OCI-LY7 (cell line): Measurements from ENCODE around the gene MT1E. TPM values are rescaled to one million over a fixed set of nuclear protein-coding genes. Genes with fewer than 3 reads are reported as not detected.

ENCODE experiments used
- BruUV-seq: library from RNA; stranded (reverse); fragments of 400-500 nt; replicated peaks from 2 replicates; lab custom pipeline; 2021; lab: Mats Ljungman, UMichigan
- CTCF ChIA-PET: fragments of 300-600 bp; sonication (Branson Sonifier 250); formaldehyde crosslinking; loops from one replicate; lab custom pipeline; 2022; ENCODE audit warnings: antibody characterized with exemption; ENCODE audit not compliant: unreplicated experiment; lab: Charles Lee
- POLR2A ChIA-PET: fragments of 300-600 bp; sonication (Branson Sonifier 250); formaldehyde crosslinking; loops from one replicate; lab custom pipeline; 2022; ENCODE audit warnings: antibody characterized with exemption; lab: Charles Lee
- DNase-seq: peaks from one replicate; pipeline ENCODE4 v3.0.0-alpha.2; 2015; ENCODE audit warnings: low spot score
- H2AFZ ChIP-seq: fragments of 200-600 bp; sonication (generic), shearing (Covaris generic); 2 replicates; pipeline ENCODE4 v1.6.1; 2014; ENCODE audit warnings: mild to moderate bottlenecking, antibody characterized with exemption, low read length, moderate library complexity
- H3K27ac ChIP-seq: fragments of 200-600 bp; sonication (generic); 2 replicates; pipeline ENCODE4 v1.5.1; 2014; ENCODE audit warnings: mixed run types, low read depth, mild to moderate bottlenecking, moderate library complexity, low read length, inconsistent platforms; ENCODE audit not compliant: poor library complexity, severe bottlenecking
- H3K36me3 ChIP-seq: fragments of 200-600 bp; sonication (generic); 2 replicates; pipeline ENCODE4 v1.6.1; 2014; ENCODE audit warnings: mild to moderate bottlenecking, antibody characterized with exemption, low read length, moderate library complexity, mixed read lengths; ENCODE audit not compliant: insufficient read depth
- H3K4me1 ChIP-seq: fragments of 200-600 bp; sonication (generic); 2 replicates; pipeline ENCODE4 v1.5.1; 2014; ENCODE audit warnings: mild to moderate bottlenecking, low read length; ENCODE audit not compliant: insufficient read depth, poor library complexity, severe bottlenecking
- H3K4me2 ChIP-seq: fragments of 200-600 bp; sonication (generic); 2 replicates; pipeline ENCODE4 v1.6.1; 2014; ENCODE audit warnings: mild to moderate bottlenecking, low read length
- H3K4me3 ChIP-seq: fragments of 200-600 bp; sonication (generic); 2 replicates; pipeline ENCODE4 v1.5.1; 2014; ENCODE audit warnings: mild to moderate bottlenecking, low read depth, low read length; ENCODE audit not compliant: poor library complexity, severe bottlenecking
- H3K79me2 ChIP-seq: fragments of 200-600 bp; sonication (generic); 2 replicates; pipeline ENCODE4 v1.6.1; 2016; ENCODE audit warnings: low read depth, mild to moderate bottlenecking, low read length, moderate library complexity, mixed read lengths; ENCODE audit not compliant: insufficient read depth
- H3K9me2 ChIP-seq: fragments of 200-600 bp; sonication (generic); 2 replicates; pipeline ENCODE4 v1.6.1; 2016; ENCODE audit warnings: mild to moderate bottlenecking, low read length, mixed read lengths; ENCODE audit not compliant: insufficient read depth
- H3K9me3 ChIP-seq: fragments of 200-600 bp; sonication (generic); 2 replicates; pipeline ENCODE4 v1.6.1; 2014; ENCODE audit warnings: mild to moderate bottlenecking, mixed run types, low read length, mixed read lengths
- H4K20me1 ChIP-seq: fragments of 200-600 bp; sonication (generic); 2 replicates; pipeline ENCODE4 v1.6.1; 2014; ENCODE audit warnings: mild to moderate bottlenecking, antibody characterized with exemption, low read length, moderate library complexity, mixed read lengths; ENCODE audit not compliant: insufficient read depth
- CTCF ChIP-seq: fragments of 200-600 bp; sonication (generic); conservative IDR thresholded peaks from 2 replicates; pipeline ENCODE4 v1.5.1; 2014; ENCODE audit warnings: mild to moderate bottlenecking, antibody characterized with exemption, low read length, moderate library complexity, mixed read lengths
- EZH2phosphoT487 ChIP-seq: fragments of 200-600 bp; sonication (generic); IDR thresholded peaks from 2 replicates; pipeline ENCODE4 v1.6.1; 2018; ENCODE audit warnings: low read depth, borderline replicate concordance, mild to moderate bottlenecking, mixed run types, antibody characterized with exemption, low read length, moderate library complexity, mixed read lengths
- intact Hi-C: fragments of 100-400 bp; cut with micrococcal nuclease; formaldehyde crosslinking; loops from one replicate; pipeline ENCODE4 v1.10.0; 2022; ENCODE audit not compliant: unreplicated experiment
- total RNA-seq, 2 experiments: library from RNA; depleted of rRNA in 1 of 2; stranded (reverse); fragments of >200 nt in 1 of 2; shearing (Covaris generic) in 1 of 2; gene quantifications; 2 replicates each; pipeline ENCODE4 v1.2.3, GENCODE V29; 2014 to 2022

Gene MT1E
- total RNA-seq, 2 experiments from 2014 or later = not detected

- TF ChIP-seq EZH2phosphoT487 (no peak), CTCF (no peak)
- no peak overlapping the region for H3K4me3 ChIP-seq
- no peaks in the 10 kb centered on the region for H3K36me3 ChIP-seq
- ChIA-PET CTCF (no interaction called here), POLR2A (no interaction called here)
- intact Hi-C loops = no loop called here
- no TSS peak for BruUV-seq
- no peak overlapping the region for H3K27ac ChIP-seq
- no peaks in the 10 kb centered on the region for H3K79me2 ChIP-seq
- H3K4me1 ChIP-seq = peaks cover 52% of the 10 kb centered on the region
- no peak overlapping the region for H3K4me2 ChIP-seq
- H3K9me3 ChIP-seq = no peaks in the 10 kb centered on the region
- no peaks in the 10 kb centered on the region for H3K9me2 ChIP-seq
- H4K20me1 ChIP-seq = no peaks in the 10 kb centered on the region
- no peak overlapping the region for H2AFZ ChIP-seq
- DNase-seq = no peak
These were observed 18.4 kb upstream of the MT1E start for GRCh38 chr16:56607109-56607618.

GRCh38 chr16:56607675-56608042 is 17.9 kb upstream of the MT1E start:
- H3K9me3 ChIP-seq = no peaks in the 10 kb centered on the region
- H3K36me3 ChIP-seq = no peaks in the 10 kb centered on the region
- H3K9me2 ChIP-seq = no peaks in the 10 kb centered on the region
- BruUV-seq = no TSS peak
- H3K27ac ChIP-seq = no peak overlapping the region
- no peak overlapping the region for H3K4me3 ChIP-seq
- H3K4me2 ChIP-seq = peak overlapping the region; percentile 78
- H4K20me1 ChIP-seq = no peaks in the 10 kb centered on the region
- no peaks in the 10 kb centered on the region for H3K79me2 ChIP-seq
- H2AFZ ChIP-seq = peak overlapping the region; percentile 81
- TF ChIP-seq CTCF (no peak), EZH2phosphoT487 (no peak)
- peaks cover 52% of the 10 kb centered on the region for H3K4me1 ChIP-seq
- POLR2A ChIA-PET = no interaction called here
- intact Hi-C loops = no loop called here
- no peak for DNase-seq
- CTCF ChIA-PET = no interaction called here

- Histone ChIP-seq H3K9me2 (no peaks in the 10 kb centered on the region), H3K27ac (no peak within 1 kb of the TSS), H3K4me1 (peaks cover 52% of the 10 kb centered on the region), H3K4me2 (peak within 1 kb of the TSS; percentile 78), H3K9me3 (no peaks in the 10 kb centered on the region), H3K79me2 (no peaks in the 10 kb centered on the region), H2AFZ (peak within 1 kb of the TSS; percentile 81), H3K36me3 (no peaks in the 10 kb centered on the region), H3K4me3 (peak within 1 kb of the TSS; percentile 66), H4K20me1 (no peaks in the 10 kb centered on the region)
- ChIA-PET CTCF (no interaction called here), POLR2A (no interaction called here)
- TF ChIP-seq CTCF (no peak), EZH2phosphoT487 (no peak)
- no TSS peak for BruUV-seq
- DNase-seq = peak; percentile 90
- intact Hi-C loops = no loop called here
These were observed 17.3 kb upstream of the MT1E start, which contains the start of gene MT2A for GRCh38 chr16:56608043-56608875. Gene MT2A (plus strand): TSS chr16:56608584. CDS start chr16:56608656, 72 bp downstream.
